ENCODE results near the gene PDGFA.

PDGFA gene

GRCh38 chr7:519484-520390, at the start of gene PDGFA:
Gene PDGFA, minus strand, starts transcription at chr7:519846. Its CDS starts 845 bp downstream, at chr7:519001.
- no peak for DNase-seq (ENCODE audit: low read depth, low spot score)

DNA sequence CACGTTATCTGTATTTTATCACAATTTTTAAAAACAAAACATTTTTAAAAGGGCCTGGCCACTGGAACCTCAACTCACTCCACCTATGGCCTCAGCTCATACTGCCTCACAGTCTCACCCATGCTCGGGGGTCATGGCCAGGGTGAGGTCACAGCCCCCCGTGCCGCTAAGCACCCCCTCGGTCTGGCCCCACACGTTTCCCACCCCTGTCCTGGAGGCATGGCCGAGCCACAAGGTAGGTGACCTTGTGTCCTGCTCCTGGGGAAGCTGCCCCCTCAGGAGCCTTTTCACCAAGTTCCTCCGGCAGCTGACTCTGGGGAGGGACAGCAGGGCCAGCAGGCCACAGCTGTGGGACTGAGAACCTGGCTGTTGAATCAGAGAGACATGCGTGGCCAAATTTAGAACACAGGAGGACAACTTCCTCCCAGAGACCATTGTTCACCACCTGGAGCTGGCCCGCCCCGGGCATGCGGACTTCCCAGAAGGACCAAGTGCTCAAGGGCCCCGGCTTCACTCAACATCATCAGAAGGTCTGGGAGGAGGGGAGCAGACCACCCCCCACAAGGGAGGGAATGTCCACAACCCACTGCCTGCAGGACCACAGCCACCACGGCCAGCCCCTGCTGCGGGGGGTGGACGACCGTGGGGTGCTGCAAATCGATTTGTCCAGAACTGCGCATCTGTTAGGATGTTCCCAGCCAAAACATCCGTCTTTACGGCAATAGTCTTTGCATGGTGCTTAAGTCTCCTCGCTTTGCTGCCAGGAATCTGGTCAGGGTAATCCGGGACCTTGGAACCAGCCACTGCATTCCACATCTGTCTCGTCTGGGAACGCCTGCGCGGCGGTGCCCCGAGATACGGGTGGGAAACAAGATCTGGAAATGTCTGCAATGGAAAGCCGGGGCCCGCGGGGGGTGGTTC, 48.6 kb upstream of the PDGFA start:
- no peak for DNase-seq (ENCODE audit: low read depth, low spot score)

GRCh38 chr7:567305-567883, 47.7 kb upstream of the PDGFA start:
- DNase-seq (ENCODE audit: low read depth, low spot score) = no peak

GRCh38 chr7:566100-566499, 46.5 kb upstream of the PDGFA start:
- no peak for DNase-seq (ENCODE audit: low read depth, low spot score)

DNA sequence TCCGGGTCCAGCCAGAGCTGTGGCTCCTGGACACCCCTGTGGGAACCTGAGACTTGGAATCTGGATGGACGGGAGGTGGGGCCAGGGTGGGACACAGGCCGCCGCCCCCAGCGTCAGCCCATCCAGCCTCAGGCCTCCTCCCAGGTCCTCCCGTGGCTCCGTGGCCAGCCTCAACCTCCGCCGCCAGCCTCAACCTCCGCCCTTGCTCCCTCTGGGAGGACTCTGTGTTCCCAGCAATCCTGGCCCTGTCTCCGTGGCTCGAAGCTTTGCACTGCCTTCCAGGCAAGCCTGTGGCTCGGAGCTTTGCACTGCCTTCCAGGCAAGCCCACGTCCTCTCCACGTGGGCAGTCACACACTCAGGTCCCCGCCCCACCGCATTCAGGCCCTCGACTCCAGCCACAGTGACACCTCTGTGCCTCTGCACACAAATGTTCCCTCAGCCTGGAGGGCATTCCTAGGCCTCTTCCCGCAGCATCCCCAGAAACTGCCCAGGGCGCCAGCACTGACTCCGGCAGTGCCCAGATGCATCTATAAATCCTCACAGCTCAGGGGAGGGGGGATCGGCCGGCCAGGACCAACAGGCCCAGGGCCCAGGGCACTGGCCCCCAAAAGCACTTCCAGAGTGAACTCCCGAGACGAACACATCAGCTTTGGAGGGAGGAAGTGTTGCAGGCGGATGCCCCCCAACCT, 44.7 kb upstream of the PDGFA start:
- no peak for DNase-seq (ENCODE audit: low read depth, low spot score)

DNA sequence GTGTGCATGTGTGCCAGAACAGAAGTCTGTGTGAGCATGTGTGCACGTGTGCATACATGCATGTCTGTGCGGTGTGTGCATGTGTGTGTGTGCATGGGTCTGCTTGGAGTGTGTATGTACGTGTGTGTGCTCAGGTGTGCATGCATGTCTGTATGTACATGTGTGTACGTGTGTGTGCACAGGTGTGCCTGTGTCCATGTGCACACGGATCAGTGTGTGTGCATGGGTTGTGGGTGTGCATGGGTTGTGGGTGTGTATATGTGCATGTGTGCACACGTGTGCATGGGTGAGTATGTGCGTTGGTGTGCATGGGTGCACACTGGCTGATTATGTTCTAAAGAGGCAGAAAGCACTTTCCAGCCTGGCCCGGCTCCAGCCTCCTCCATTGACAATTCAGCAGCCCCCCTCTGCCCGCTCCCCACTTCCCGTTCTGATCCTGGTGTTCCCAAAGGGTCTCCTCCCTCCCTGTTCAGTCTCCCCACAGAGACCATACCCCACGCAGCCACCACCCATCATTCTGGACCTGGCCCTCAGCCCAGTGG, 44.1 kb upstream of the PDGFA start:
- no peak for DNase-seq (ENCODE audit: low read depth, low spot score)

DNA sequence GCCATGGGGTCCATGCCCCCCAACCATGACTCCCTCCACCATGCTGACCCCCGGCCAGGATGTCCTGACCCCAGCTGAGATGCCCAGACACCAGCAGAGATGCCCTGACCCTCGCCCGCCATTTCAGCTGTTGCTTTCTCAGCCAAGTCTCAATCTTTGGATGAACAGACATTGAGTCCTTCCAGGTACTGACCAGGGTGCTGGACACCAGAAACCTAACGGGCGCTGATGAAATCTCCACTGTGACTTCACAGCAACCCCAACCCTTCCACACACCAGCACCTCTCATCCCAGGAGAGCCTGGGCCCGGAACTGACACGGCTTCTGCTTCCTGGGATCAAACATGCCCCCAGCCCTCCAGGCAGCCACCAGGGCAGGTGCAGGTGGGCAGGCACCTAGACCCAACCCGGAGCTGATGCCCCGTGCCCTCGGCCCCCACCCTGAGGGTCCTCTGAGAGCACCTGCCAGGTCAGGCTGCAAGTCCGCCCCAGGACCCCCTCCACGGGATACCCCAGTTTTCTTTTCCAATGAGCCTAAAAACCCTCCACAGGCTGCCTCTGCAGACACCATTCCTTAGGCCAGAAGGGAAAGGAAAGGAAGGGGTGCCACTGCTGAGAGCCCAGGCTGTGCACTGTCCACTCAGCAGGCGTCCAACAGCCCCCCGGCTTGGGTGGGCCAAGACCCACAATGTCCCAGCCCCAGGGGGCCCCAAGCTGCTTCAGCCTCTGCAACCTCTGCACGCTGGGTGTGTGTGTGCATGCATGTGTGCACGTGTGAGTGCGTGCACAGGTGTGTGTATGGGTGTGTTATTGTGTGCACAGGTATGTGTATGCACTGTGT, 43.4 kb upstream of the PDGFA start:
- no peak for DNase-seq (ENCODE audit: low read depth, low spot score)

GRCh38 chr7:562374-562675, 42.7 kb upstream of the PDGFA start:
- no peak for DNase-seq (ENCODE audit: low read depth, low spot score)

DNA sequence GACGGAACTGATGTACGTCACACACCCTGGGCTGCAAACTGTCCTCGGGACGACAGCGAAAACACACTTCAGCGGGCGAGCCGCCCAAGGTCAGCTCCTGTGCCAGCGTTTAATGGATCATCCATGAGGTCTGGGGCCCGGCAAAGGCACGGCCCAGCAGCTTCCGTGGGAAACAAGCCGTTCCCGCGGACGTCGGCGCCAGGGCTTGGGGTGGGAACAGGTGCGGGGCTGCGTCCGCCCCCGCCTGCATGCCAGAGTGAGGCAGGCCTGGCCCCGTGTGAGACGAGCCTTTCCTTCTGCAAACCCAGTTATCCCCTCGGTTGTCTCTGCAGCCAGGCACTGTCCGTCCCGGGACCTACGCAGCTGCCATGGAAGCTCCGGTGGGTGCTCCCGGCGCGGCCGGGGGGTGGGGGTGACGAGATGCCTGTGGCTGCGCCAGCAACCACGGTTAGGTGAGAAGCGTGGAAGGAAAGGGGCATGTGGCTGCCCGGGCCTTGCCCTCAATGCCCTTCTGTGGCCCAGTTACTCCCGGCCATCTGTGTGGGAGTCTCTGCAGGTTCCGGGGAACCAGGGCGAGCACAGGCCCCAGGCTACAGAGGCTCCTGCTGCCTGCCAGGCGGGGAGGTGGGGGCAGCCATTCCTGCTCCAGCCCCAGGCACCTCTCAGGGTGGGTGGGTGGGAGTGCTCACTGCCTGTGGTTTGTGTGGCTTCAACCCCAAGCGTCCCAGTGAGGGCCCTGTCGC, 42.2 kb upstream of the PDGFA start:
- DNase-seq (ENCODE audit: low read depth, low spot score) = no peak

- no peak for DNase-seq (ENCODE audit: low read depth, low spot score)
These were observed 41.5 kb upstream of the PDGFA start for GRCh38 chr7:560966-561630.

GRCh38 chr7:559396-559705, 39.7 kb upstream of the PDGFA start:
- no peak for DNase-seq (ENCODE audit: low read depth, low spot score)

DNA sequence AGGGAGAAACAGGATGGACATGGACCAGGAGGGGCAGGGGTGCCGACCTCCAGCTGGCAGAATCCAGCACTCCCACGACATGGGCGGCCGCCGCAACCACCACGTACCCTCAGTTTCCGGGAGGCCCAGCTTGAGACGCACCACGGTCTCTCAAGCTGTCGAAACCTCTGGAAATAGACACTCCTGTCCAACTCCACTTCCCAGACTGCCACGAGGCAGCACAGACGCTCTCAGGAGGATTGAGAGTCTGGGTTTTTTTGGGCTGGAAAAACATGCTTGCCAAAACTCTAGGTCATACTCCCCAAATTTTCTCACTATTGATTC, 37.9 kb upstream of the PDGFA start:
- DNase-seq (ENCODE audit: low read depth, low spot score) = no peak

DNA sequence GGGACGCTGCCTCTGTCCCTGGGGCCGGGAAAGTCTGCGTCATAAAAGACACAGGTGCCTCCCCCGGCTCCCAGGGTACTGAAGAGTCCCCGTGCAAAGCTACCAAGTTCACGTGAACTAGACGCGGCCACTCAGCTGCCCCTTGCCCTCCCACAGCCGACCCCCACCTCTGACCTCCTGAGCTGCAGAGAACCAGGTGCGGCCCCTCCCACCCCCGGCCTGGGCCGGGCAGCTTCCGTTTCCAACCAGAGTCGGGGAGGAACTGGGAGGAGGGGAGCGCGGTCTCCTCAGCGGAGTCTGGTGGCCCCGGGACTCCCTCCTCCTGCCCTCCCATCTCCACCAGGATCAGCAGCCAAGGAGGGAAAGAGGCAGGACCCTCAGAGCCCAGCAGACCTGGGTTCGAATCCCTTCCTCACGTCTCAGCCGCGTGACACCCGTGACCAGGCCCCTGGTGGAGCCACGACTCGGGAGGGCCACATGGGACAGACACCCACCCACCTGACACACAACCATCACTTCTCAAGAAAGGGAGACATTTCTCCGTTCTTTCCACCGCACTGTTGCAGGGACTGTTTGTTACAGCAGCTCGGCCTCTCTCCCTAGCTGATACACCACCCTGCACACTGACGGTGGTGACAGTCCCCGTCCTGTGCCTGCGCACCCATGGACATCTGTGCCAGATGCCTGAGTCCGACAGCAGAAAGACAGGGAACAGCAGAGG, 37.4 kb upstream of the PDGFA start:
- no peak for DNase-seq (ENCODE audit: low read depth, low spot score)

GRCh38 chr7:556291-556826, 36.7 kb upstream of the PDGFA start:
- no peak for DNase-seq (ENCODE audit: low read depth, low spot score)

- DNase-seq (ENCODE audit: low read depth, low spot score) = no peak
These were observed 36.0 kb upstream of the PDGFA start for GRCh38 chr7:555551-556160.

- DNase-seq (ENCODE audit: low read depth, low spot score) = no peak
These were observed 34.0 kb upstream of the PDGFA start for GRCh38 chr7:553636-554111.

GRCh38 chr7:552868-553635, 33.4 kb upstream of the PDGFA start:
- DNase-seq (ENCODE audit: low read depth, low spot score) = no peak

All from brain pericyte (primary cell).